HPDE6-E6E7 (cell line): ENCODE measurements around the gene PLXNA4.

Source experiments
- DNase-seq: peaks from one replicate; pipeline ENCODE4 v3.0.0; 2011; ENCODE audit warnings: missing footprints; ENCODE audit errors: extremely low spot score

The PLXNA4 gene

DNA sequence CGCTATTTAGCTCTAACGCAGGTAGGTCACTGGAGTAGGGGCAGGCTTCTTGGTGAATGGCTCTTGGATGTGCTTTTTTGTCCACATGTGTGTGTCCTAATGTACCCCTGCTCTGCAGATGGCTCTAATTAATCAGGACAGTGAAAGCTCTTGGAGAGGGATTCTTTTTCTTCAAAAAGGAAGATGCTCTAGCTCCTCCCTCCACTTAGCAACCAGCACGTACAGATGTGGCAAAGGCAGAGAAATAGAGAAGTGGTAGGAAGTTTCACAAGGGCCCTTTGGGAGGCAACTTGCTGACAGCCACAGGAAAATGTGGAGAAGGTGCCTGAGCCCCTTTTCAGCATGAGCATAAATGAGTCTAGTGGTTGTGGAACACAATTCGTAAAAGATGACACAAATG lies 221.7 kb downstream of the PLXNA4 start:
- DNase-seq, result no peak

DNA sequence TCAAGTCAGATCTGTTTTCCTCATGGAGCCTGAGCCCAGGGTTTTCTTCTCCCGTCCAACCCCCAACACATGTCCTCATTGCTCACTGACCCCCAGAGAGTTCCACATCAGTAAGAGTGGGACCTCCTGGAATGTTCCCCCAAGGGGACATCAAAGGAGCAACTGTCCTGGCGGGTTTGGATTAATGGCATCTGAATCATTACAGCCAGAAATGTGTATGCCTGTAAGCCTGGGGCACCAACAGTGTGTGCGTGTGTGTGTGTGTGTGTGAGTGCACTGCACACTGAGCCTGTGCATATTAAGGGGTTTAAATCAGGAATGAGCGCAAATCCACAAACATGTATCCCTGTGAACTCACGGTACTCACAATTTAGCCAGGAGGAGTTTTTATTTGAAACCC lies 222.3 kb downstream of the PLXNA4 start:
- DNase-seq, result no peak

DNA sequence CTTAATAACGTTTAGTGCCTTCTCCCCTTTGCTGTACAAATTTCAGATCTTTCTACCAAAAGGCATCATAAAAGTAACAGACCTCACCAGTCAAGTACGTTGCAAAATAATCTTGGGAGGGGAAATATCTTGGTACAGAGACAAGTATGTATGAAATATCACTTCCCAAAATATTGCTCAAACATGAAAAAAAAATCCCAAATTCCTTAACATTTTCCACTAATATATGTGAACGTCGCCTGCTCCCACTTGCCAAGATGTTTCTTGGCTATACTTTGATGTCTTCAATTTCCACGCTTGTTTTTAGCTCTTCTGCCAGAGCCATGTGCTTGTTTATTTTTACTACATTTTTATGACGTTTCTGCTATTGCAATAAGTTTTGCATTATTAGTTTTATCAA lies 223.5 kb downstream of the PLXNA4 start:
- no peak for DNase-seq

DNA sequence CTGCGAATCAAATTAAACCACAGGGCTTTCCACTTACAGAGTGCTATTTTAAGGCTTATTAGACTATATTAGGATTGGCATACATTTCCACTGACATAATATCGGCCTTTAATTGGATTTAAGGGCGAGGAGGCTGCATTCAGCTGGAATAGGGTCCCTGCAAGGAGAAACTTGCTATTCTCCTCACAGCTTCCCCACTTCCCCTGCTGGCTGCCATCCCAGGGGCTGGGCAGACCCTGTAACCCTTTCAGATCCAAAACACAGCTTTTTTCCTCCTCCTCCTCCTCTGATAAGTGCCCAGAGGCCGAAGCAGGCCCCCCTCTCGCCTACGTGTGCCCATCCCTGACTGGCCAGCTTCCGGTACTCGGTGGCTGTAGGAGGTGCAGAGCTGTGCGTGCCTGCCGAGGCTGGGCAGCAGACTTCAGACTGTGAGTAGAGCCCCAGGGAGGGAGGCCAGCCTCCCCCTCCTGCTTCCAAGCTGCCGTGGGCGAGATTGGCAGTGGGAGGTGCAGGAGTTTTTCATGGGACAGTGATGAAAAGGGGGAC lies 224.2 kb downstream of the PLXNA4 start:
- no peak for DNase-seq

DNA sequence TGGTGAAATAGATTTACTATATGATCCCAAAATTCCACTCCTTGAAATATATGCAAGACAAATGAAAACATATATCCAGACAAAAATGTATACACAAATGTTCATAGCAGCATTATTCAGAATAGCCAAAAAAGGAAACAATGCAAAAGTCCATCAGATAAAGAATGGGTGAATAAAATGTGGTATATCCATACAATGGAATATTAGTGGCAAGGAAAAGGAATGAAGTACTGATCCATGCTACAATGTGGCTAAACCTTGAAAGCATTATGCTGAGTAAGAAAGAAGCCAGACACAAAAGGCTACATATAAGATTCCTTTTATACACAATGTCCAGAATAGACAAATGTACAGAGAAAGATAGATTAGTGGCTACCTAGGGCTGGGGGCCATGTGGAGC lies 225.5 kb downstream of the PLXNA4 start:
- DNase-seq, result no peak

DNA sequence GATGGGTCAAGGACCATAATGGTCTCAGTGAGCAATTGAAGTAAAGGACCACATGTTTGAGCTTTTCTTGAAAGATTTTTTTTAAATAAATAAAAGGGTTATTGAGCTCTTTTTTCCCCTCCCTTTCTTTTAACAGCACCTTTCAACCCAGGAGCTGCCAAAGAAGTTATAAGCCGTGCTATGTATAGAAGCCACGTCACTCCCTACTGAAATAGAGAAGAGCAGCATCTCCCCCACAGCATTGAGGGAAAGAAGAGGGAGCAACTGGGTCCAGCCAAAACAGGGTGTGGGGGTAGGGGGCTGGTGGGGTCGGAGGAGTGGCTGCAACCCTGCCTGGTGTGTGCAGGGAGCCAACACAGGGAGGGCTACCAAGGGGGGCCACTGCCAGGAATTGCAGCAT lies 227.2 kb downstream of the PLXNA4 start:
- no peak for DNase-seq

DNA sequence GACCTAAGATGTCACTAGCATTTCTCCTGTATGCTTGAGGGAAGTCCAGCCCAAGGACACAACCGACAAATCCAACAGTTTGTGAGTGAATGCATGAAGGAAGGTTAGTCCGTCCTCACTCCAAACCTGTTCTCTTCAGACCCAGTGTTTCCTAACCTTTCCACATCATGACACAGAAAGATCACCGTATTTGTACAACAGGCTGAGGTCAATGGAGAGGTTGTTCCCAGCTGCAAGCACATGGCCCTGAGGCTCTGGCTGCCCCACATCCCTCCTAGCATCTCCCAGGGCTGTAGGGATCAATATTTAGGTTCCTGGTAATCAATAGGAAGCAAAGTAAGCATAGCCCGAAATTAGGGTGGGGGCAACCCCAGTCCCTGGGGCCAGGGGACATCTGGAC lies 227.9 kb downstream of the PLXNA4 start:
- no peak for DNase-seq

DNA sequence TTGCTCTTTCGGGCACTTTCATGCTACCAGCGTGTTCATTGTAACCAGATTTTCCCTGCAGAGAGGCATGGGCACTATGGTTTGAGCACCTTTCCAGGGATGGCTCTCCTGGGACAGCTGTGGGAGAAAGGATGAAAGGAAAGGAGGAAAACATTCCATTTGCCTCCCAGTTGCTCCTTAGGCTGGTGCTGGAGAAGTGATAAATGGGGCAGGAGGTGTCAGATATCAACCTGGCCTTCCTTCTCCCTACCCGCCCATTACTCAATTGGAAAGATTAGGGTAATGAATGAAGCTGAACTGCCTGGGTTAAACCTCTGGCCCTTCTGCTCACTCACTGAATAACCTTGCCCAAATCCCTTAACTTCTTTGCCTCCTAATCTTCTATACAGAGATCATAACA lies 228.4 kb downstream of the PLXNA4 start:
- no peak for DNase-seq

DNA sequence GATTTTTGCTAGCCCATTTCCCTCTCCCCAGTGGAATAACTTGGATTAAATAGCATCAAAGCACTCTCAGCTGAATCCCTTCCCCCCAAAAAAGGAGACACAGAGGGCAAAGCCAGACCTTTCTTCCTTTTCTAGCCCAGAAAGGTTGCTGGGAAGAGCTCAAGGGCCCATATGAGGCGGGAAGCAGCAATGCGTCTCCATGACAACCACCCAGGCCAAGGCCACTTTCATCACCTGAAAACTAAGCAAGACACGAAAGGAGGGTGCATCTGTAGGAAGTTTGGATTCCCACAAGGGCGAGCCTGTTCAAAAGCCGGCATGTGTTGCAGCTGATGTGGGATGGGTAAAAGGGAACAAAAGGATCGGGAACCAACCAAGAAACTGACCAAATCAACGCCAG lies 229.1 kb downstream of the PLXNA4 start:
- DNase-seq, result no peak

DNA sequence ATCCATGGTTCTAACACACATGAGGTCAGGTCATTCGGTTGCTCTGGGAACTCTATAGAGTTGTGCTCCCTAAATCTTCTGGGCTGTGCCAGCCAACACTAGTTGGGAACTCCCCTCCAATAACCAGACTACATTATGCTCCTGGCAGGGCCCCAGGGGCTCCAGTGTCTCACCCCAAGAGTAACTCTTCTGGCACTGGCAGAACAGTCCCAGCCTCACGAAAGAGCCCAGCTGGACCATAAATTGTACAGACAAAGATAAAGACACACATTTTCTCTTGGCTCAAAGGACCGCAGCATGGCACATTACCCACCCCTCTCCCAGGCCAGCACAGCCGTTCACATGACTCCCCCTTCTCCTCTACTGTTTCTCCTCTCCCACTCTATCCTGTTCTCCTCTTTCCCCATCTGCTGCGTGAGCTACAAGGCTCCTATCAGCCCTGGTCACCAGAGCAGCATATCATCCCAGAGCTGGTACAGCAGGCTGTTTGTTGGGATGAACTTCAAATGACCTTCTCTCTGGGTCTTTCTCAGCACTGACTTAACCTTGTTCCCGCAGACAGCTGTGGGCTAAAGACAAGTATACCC lies 230.6 kb downstream of the PLXNA4 start:
- DNase-seq, result no peak

DNA sequence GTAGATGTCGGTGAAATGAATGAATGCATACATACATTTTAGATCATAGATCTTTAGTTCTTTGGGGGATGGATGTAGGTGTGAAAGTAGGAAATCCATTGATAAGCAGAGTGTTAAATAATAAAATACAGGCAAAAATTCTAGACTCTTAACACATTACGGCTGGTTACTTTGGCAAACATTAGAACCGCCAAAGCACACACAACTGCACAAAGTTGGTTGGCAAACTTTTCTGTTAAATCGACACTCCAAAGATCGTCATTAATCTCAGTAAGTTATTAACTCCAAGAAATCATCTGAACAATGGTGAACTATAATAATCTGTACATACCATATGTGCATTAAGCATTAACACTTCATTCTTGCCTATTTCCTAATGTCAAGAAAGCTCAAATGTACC lies 231.2 kb downstream of the PLXNA4 start:
- no peak for DNase-seq

DNA sequence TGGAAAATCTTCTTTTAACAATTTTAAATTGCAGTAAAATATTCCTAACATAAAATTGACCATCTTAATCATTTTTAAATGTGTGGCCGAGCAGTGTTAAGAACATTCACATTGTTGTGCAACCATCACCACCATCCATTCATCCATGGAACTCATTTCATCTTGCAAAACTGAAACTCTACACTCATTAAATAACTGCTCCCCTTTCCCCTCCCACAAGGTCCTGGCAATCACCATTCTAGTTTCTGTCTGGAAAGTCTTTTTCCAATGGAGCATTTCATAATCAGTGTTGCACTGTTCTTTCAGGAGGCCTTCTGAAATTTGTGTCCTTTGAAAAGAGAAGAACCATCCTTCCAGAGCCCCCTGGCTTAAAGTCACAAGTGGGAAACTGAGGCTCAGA lies 233.1 kb downstream of the PLXNA4 start:
- no peak for DNase-seq

DNA sequence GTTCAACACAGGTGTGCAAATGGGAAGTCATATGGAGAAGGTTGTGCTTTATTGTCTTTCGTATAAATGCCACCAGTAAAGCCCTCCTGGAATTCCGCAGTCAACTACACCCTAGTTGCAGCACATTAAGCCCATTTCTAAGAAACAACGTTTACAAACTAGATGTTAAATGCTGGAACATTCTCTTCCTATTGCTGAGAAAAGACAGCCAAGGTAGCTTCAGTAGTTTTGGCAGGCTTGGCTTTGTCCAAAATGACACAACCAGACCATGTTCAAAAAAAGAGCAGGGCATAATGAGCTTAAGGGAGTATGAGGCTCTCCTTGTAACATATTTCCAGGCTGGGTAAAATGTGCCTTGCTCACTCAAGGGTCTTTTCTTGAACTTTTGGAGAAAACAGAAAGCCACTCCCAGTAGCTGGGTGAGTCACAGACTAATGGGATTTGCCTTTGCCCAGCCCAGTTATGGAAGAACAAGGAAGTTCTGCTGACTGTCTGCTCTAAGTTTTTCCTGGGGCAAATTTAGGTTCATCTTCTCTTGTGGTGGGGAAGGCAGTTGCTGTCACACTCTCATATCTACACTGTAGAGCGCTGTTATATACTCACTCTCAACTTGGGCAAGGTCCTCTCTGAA lies 238.7 kb downstream of the PLXNA4 start:
- DNase-seq, result no peak

DNA sequence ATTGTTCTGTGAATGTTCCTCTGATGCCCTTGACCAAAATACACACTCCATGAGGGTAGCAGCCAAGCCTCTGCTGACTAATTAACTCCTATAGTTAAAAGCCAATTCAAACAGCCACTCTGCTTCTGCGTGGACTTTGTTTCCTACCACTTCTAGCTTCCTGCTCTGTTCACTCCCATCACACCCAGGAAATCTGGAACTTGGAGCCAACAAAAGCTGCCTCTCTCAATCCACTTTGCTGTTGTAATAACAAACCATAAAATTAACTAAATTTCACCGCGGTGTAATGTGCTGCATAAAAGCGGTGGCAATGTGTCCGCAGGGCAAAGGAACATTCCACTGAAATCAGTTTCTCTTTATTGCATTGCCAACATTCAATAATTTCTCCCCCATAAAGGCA lies 239.5 kb downstream of the PLXNA4 start:
- DNase-seq, result no peak

DNA sequence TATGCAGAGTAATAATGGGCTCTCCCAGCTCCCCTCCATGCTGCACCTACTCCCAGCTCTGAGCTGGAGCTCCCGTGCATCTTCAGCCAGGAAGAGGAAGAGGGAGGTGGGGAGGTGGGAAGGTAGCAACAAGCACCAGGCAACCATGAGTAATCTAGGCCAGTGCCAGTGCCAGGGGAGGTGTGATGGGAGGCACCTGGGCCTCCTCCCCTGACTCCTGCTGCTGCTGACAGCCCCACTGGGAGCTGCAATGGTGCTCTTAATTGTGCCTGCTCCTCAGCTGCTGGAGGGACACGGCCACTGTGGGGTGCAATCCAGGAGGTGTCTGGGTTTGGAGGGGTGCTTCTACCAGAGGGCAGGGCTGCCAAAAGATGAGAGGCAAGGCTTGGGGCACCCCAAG lies 243.0 kb downstream of the PLXNA4 start:
- DNase-seq, result no peak

DNA sequence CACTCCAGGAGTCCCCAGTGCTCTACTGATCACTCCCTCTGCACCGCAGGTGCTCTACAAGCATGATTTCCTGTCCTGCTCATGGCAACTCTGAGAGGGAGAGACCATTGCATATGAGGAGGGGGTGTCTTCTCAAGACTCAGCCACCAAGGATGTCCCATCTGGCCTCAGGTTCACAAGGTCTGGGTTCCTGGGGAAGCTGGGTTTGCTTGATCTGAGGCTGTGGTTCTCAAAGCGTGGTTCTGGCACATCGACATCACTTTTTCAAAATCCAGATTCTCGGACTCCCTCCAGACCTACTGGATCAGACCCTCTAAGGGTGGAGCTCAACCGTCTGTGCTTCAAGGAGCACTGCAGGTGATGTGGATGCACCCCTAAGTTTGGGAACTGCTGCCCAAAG lies 247.5 kb downstream of the PLXNA4 start:
- DNase-seq, result no peak

DNA sequence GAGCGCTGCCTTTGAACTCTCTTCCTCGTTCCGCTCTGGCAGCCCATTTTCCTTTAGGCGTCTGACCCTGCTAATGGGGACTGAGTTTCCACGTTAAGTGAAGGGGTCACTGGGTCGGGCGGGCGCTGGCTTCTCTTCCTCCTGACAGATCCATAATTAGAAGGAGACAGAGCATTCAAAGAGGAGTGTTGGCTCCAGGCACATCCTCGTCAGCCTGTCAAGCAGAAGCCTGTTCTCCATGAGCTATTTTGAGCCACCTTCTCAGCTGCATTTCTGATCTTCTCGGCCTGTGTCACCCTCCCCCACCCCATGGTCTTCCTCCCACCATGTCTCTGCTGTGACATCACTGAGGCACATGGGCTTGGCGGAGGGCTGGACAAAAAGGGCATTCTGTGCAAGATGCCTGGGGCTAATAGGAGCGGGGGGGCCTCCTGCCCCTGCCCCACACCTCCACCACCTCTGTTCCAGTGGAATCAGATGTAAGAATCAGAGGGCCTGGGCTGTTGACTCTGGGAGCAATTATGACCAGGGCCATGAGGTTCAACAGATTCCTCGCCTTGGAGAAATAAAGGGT lies 248.1 kb downstream of the PLXNA4 start:
- DNase-seq, result no peak

DNA sequence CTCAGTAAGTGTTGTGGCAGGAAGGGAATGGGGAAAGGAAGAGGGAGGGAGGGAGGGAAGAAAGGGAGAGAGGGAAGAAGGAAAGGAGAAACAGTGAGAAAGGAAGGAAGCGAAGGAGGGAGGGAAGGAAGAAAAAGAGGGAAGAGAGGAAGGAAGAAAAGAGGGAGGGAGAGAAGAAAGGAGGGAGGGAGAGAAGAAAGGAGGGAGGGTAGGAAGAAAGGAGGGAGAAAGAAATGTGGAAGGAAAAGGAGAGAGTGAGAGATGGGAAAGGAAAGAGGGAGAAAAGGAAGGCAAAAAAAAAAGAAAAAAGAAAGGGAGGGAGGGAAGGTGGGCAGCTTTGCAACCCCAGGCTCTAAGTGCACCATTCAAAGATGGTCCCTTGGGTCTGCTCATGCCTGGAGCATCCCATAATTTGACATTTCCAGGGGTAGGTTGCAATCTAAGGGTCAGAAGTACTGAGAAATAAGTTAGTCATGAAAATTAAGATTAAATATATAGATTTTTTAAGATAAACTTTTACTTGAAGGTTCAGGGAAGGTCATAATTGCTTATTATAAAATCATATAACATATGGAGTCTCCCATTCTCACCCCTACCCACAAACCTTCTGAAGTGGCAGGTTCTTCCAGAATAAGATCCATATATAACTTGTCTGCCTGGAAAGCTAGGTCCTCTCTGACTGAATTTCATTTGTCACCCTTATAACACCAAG lies 249.2 kb downstream of the PLXNA4 start:
- no peak for DNase-seq

DNA sequence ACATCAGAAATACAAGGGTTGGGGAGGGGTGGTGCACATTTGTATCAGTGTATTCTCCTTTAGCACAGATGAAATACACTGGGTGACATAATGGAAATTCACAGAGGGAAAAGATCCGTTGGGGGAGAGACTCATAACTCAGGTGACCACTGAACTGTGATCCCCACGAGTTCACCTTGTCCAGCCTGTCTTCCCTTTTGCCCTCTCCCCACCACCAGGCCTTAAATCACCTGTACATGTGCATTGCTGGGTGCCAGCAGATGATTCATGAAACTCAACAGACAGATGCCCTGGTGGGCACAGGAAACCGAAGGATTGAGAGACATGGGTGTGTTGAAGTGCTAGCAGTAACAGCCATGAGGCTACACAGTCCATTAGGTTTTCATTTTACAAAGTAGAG lies 253.3 kb downstream of the PLXNA4 start:
- DNase-seq, result no peak

DNA sequence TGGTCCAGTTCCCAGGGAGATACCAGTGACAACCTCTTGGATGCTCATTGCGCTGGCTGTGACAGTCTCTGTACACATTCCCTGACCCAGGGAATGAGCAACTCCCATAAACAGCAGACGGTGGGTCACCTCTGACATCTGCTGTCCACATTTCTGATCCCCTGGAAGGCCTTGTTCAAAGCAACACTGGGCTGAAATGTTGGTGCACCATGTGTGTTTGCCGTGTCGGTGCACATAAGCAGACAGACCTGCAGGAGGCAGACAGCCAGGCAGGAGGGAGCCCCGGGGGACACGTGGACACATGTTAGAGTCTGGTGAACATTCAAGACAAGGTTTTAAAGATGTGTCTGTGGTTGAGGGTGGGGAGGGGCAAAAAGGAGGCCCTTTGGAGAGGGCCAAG lies 254.9 kb downstream of the PLXNA4 start:
- no peak for DNase-seq

DNA sequence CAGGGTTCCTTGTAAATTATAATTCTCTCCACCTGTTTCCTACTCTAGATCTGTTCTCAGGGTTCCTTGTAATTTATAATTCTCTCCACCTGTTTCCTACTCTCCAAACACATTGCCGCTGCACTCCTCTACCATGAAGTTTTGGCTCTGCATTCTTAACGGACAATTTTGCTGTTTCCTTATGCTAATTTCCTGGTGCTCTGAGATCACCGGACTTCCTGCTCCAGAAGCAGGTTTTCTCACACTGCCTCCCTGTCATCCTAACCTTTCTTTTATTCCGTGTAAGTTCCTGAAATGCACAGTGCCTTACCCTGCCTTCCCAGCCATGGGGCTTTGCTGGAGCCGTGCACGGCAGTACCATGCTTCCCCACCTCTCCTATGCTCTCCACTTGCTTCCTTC lies 256.8 kb downstream of the PLXNA4 start:
- DNase-seq, result no peak

DNA sequence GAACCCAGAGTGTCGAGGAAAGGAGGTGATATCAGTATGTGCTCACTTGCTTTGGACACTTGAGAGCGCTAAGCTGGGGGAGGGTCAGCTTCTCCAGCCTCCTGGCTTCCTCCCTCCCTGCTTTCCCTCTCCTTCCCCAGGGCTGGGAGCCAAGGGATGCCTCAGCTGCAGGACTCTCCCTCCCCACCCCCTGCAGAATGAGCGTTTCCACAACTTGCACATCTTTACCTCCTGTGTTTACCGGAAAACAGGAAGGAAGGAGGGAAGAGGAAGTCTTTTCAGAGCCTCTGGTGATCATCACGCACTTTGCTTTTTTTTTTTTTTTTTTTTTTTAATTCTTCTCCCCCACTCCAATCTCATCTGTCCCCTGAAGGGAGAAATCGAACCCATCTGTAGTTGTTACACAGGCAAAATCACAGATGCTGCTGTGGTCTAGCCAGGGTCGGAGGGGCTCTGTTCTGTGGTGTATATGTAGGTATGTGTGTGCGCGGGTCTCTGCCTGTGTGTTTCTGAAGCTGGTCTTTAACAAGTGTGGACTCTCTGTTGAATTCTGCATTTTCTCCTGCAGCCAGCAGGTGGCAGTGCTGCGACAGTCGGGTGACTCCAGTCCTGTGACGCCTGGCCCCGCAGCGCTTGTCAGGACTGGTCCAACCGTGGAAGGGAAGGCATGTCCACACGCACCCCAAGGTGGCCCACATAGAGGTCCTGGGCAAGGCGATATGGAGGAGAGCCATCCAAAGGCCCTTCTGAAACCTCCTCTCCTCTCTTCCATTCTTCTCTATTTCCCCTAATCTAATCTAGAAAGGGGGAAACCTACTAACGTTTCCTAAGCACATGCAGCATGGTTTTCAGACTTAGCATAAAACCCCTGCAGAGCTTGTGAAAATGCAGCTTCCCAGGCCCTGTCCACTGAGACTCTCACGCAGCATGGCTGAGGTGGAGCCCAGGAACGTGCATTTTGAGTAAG lies 257.6 kb downstream of the PLXNA4 start:
- DNase-seq, result peak; percentile 90
